Activated CD8-positive, alpha-beta memory T cell treated with anti-CD3 and anti-CD28 coated beads for 1 hour (primary cell): ENCODE results near the gene DLG5.
"Not testable (repeated sequence)": the region's sequence is repeated elsewhere in the genome, so short reads cannot be mapped to it uniquely, and the experiment has no call there.

Experiments
- DNase-seq, 2 donors: peaks; one replicate each; pipeline ENCODE4 v3.0.0-alpha.2; 2020; ENCODE audit warnings: low read depth in 1 of 2; ENCODE audit errors: extremely low read depth in 1 of 2

Gene DLG5

DNA sequence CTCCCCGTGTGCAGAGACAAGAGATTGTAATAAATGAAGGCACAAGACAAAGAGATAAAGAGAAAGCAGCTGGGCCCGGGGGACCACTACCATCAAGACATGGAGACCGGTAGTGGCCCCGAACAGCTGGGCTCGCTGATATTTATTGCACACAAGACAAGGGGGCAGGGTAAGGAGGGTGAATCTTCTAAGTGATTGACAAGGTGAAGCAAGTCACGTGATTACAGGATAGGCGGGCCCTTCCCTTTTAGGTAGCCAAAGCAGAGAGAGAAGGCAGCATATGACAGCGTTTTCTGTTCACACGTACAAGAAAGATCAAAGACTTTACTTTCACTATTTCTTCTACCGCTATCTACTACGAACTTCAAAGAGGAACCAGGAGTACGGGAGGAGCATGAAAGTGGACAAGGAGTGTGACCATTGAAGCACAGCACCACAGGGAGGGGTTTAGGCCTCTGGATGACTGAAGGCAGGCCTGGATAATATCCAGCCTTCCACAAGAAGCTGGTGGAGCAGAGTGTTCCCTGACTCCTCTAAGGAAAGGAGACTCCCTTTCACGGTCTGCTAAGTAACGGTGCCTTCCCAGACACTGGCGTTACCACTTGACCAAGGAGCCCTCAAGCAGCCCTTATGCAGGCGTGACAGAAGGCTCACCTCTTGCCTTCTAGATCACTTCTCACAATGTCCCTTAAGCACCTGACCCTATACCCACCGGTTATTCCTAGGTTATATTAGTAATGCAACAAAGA, 153.5 kb downstream of the DLG5 start:
- DNase-seq = not testable (repeated sequence)

DNA sequence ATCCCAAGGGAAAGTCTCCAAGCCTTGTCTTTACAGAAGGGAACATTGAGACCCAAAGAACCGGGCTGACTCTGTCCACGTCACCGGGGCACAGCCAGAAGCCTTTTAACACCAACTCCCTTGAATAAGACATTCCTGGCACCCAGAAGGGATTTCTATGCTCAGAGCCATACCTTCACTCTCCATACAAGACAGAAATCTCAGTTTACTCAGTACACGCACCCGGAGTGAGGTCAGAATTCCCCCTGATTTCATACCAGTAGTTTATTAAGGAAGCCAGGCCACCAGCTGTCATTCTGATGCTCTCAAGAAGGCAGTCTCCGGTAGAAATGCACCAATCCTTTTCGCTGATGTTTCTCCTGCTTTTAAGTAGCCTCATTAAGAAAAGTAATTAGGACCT, 154.7 kb downstream of the DLG5 start:
- no peak for DNase-seq

DNA sequence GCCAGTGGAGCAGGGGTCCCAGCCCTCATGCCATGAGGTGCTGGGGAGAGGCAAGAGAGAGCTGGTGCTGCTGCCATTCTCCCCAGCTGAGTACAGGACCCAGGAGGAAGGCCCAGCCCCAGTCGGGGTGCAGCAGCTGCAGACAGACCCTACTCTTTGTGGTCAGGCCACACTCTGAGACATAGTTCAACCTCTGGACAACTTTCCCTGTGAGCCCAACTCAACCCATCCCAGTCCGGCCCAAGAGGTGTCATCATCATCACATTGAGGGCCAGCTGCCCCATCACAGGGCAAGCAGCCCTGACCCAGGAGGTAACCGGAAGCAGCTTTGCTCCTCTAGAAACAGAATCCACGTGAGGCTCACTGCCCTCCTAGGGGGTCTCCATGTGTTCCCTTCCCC, 155.1 kb downstream of the DLG5 start:
- no peak for DNase-seq

DNA sequence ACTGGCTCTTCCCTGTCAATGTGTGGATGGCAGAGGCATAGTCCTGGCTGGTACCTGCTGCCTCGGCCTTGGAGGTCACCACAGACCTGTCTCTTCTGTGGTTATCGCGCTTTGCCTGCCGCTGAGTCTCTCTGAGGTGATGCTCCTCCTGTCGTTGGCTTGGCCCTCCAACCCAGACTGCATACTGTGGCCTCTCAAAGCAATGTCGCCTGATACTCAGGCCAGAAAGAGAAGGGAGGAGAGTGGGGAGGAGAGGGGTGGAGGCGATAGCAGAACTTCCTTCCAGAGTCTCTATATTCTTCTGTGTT, 155.7 kb downstream of the DLG5 start:
- no peak for DNase-seq

DNA sequence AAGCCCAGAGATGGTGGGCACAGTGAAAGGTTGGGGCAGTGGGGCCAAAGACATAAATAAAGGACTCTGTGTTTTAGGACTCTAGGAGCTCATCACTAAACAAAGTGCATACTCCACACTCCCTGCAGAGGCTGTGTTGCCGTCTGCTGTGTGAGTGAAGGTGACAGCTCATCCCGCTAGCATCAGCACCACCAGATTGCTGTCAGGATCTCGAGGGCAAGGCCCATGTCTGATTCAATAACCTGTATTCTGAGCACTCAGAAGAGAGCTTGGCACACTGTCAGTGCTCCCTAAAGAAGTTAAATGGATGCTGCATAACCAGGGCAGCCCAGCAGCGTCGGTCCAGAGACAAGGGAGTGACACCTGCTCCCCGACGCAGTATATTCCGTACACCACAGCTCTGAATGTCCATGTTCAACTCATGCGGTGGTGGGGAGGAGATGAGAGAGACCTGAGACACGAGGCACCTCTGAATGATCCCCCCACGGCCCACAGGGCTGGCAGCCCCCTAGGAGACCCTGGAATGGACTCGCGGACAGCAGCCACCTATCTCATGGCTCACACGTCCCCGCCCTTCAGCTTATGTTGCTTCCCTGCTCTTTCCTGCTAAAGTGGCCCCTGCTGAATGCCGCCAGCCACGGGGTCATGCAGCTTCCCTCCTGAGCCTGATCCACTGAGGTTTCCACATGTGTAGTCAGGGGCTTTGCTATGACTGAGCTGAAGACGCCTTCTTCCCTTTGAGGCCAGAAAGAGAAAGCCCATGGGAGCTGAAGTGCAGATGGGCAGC, 156.3 kb downstream of the DLG5 start:
- DNase-seq = no peak

DNA sequence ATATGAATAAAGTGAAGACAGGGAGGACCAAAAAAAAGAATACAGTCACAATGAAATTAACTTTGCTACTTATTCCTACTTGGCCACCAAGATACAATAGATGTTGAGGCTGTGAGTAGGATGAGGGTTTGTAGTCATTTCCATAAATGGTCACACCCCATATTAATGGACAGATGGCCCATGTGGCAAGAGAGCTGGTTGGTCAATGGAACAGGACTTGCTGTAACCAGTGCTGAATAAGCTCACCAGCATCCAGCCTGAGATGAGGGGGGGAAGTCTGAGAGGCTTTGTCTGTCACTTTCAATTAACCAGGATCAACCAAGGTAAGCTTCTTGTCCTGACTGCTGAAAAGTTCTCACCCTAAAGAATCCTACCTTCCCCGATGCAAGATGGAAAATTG, 158.5 kb downstream of the DLG5 start:
- no peak for DNase-seq

DNA sequence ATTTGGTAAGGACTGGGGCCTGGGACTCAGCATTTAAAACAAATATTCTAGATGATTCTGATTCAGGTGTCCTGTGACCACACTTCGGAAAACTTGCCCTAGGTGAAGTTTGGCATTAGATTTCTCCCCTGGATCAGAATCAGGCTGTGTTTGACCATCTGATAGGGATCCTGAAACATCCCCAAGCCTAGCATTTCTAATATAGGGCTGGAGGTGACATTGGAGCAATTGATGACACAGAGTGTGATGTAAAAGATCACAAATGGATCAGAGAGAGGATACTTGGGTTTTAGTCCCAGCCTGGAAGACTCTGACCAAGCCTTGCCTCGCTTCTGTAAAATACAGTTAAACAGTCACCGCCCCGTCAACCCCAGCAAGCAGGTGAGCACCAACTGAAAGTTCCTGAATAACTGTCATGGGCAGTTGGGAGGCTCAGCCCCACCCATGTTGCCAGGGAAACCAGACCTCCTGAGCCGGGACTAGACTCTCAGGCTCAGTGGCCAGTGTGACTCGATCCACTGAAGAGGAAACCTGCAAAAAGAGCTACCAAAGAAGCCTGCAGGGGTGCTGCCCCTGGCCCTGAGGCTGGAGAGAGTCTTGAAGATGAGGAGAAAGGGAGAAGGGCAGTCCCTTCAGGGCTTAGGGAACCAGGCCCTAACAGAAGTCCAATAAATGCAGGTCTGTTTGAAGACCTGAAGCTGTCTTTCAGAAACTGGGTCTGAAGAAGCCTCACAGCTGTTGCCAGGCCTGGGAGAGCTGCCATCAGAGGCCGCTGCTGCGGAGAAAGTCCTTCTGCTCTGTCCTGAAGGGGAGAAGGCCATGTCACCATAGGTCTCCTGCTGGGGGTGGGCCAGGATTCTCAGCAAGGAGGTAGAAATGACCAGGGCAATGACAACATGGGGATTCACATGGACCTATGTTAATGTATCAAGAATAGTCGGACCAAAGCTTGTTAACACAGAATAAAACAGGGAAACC, 162.8 kb downstream of the DLG5 start:
- DNase-seq = no peak

DNA sequence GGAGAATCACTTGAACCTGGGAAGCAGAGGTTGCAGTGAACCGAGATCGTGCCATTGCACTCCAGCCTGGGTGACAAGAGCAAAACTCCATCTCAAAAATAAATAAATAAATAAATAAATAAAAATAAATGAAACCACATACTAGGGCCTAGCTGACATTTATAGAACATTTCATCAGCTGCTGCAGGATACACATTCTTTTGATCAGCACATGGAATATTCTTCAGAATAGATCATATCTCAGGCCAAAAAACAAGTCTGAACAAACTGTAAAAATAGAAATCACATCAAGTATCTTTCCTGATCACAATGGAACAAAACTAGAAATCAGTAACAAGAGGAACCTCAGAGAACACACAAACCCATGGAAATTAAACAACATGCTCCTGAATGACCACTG, 168.1 kb downstream of the DLG5 start:
- not testable (repeated sequence) for DNase-seq

DNA sequence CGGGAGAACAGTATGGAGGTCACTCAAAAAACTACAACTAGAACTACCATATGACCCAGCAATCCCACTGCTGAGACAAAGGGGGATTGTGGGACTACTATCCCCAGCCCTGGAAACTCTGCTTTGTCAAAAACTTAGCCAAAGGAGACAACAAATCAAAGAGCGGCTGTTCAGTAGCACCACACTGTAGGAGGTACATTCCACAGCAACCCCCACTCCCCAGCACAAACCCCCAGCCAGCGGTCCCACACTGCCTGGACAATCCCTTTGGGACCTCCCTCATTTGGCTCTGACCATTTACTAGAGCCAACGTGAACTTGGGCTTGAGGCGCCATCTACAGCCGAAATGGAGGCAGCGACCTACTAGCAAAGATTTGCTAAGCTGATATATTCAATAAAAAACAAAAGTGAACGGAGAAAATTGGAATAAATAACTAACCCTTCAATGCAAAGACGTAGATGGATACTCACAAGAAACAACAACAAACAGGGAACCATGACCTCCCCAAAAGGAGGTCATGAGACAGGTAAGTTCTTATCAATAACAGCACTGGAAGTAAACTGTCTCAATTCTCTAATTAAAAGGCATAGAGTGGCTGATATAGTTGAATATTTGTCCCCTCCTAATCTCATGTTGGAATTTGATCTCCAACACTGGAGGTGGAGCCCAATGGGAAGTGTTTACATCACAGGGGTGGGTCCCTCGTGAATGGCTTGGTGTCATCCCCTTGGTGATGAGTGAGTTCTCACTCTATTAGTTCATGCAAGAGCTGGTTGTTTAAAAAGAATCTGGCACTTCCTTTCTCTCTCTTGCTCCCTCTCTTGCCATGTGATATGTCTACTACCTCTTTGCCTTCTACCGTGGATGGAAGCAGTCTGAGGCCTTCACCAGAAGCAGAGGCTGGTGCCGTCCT, 170.0 kb downstream of the DLG5 start:
- no peak for DNase-seq

DNA sequence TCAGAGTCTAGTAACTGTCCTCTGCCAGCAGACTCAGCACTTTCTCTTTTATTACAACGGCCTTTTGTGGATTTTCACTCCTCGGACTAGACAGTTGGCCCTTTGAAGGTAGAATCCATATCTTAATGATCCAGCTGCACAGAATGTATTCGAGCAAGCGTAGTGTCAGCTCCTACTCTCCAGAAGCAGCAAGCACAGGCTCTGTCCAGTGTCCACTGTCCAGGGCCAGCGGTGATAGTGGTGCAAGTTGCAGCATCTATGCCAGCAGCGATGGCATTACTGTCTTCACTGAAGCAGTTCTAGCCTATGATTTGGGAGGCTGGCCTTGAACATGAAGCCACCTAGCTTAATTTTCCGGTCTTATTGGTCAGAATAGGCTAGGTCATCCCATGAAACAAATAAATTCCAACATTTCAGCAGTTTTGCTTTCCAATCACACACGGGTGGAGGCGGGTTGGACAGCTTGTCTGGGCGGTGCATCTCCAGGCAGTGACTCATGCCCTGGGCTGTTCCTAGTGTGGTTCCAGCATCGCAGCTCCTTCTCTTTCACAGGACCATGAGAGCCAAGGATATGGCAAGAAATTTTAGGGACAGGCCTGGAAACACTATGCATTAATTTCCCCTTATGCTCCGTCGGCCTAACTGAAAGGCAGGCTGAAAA, 180.4 kb downstream of the DLG5 start:
- DNase-seq = no peak

DNA sequence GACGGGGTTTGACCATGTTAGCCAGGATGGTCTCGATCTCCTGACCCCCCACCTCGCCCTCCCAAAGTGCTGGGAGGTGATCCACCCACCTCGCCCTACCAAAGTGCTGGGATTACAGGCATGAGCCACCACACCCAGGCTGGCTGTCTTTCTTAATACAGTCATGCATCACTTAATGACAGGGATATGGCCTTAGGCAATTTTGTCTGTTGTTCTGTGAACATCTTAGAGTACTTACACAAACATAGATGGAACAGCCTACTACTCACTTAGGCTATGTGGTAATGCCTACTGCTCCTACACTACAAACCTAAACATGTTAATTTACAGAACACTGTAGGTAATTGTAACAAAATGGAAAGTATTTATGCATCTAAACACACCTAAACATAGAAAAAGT, 182.3 kb downstream of the DLG5 start:
- DNase-seq = no peak

DNA sequence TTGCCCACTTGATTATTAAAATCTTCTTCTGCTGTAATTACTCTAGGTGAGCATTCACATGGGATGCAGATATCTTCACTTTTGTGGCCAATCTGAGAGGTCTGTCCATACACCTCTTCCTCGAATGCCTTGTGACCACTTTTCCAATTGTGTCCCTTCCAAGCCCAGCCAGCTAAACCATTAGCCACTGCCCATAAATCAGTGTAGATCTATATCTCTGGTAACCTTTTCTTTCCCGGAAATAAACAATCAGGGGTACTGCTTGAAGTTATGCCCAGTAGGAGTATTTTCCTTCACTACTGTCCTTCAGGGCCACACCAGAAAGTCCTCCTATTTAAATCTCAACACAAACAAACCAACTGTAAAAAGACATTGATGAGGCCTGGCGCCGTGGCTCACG, 184.4 kb downstream of the DLG5 start:
- DNase-seq = no peak

DNA sequence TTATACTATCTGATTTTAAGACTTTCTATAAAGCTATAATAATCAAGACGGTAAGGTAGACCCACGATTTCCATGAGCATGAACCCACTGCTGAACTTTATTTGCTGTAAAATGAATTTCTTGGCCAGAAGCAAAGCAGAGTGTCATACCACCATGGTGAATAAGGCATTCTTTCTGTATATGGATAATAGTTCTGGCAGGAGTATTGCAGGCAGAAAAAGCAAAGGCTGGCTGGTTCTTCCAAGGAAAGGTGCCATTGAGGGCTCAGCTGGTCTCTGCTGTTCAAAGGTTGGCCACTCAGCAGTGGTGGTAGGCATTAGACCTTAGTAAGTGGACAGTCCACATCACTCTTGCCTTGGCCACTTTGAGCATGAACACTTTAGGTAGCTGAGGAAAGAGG, 184.8 kb downstream of the DLG5 start:
- DNase-seq = no peak
